NCI-H510A (cell line): ENCODE data around the gene KRI1.

Experiments
- DNase-seq: peaks from one replicate; lab custom pipeline; 2025; lab: John Stamatoyannopoulos, UW

KRI1 gene

DNA sequence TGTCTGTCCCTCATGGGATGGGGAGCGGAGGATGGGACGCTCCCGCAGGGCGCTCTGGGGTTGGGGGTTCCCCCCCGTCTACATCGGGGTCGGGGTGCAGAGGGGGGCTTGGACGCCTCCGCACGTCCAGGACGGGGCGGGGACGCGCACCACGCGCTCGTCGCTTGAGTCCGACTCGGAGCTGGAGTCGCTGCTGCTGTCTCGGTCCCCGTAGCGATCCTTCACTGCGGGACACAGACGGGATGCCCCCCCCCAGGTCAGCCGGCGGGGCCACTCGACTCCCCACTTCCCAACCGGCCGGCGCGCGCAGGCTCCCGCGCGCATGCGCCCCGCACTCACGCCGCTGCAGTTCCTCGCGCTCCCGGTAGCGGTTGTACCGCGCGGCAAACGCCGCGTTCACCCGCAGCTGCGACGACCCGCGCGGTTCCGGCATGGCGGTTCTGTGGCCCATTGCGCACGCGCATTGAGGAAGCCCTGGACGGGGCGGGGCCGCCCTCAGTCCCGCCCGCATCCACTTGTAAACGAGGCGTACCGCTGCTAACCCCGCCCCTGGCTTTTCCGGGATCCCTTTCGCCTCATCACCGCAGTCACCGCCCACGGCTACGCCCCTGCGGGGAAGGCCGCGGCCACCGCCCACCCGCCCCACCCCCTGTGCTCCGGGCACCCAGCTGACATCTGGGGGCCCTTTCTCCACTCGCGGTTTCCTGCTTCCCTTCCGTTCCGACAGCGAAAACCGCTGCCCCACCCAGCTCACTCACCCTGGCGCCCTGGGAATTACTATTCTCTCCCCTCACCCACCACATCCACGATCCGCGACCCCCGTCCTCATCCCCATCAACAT is at the start of gene KRI1:
KRI1 (minus strand) TSS at position 444 of the 841 bp plus-strand sequence; CDS start at position 433, 11 bp downstream.
- peak; percentile 93 for DNase-seq

DNA sequence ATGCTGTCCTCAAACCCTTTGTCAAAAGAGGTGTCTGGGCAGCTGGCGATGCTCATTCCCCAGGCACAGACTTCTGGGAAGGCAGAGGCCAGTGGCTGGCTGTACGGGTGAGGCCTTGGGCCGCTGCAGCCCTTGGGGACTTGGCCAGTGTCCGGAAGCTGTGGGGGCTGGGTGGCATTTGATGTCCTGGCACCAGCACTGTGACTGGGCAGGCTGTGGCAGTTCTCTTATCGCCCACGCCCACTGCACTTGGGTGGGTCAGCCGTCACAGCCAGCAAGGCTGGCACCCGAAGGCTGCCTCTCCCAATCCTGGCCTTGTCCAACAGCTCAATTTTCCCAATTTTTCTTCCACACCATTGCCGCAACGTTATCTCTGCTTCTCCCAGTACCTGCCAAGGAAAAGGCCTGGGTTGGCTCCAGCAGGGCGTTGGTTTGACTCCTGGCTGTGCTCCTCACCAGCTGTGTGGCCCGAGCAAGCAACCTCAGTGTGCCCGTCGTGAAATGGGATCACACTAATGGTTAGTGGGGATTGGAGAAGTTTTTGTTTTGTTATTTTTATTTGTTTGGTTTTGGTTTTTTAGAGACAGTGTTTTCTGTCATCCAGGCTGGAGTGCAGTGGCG is 46.8 kb upstream of the KRI1 start:
- DNase-seq = no peak

DNA sequence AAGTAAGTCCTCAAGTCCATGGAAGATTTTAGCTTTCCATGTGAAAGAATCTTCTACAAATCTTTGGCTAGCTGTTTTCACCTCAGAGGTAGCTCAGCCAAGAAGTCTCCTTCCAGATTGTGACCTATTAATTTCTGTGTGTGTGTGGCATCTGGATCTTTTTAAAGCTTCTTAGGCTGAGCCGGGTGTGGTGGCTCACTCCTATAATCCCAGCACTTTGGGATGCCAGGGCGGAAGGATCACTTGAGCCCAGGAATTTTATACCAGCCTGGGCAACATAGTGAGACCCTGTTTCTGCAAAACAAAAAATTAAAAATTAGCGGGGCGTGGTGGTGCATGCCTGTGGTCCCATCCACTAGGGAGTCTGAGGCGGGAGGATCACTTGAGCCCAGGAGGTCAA is 46.1 kb upstream of the KRI1 start:
- DNase-seq = no peak

GRCh38 chr19:10604460-10604980 is 38.7 kb upstream of the KRI1 start:
- no peak for DNase-seq

DNA sequence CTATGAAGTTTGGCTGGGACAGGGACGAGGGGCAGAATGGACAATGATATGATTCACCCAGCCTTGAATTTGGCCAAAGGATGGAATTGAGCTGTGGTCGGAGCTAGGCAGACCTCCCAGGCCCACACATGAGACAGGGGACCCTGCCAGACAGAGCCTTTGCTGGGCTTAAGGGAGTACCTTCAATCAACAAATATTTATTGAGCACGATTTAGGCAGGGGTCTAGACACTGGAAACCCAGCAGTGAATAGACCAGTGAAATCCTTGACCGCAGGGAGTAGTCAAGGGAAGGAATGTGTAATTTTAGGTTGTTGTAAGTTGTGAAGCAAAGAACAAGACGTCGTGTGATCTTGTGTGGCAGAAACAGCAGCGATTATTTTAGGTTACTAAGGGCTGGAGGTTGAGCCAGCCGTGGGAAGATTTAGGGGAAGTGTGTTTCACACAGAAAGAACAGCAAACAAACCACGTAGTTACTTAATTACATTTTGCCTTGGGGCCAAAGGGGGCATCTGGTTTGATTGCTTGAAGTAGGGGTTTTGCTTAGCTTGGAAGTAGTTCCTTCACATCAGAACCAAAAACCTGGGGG is 38.2 kb upstream of the KRI1 start:
- no peak for DNase-seq

DNA sequence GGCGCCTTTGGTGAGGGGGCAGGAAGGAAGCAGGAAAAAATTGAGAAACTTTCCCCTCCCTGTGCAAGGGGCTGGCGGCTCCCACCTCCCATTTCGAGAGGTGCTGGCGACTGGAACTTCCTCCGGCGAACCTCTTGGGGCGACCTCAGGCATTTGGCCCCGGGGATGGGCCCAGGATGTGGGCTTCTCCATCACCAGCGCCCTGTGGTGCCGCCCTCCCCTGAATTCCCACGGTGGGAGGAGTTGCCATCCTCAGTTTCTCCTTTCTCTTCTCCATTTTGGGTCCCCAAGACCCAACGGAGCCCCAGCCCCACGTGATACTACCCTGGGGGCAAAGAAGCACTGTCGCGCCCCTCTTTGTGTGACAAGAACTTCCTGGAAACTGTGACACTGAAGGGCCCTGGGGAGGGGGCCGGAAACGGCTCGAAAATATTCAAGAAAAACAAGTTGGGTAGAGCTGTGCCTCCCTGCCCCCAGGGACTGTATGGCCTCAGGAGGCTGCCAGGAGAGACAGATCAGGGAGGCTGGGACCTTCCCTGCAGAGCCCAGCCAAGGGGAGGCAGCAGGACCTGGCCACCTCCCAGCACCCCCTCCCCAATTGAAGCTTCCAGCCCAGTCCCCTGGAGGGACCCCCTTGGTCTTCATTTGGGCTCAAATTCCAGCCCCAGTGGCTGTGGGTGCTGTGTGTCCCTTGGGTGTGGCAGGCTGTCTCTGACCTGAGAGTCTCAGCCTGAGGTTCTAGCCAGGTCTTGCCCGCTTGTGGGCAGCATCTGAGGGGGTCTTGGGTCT is 37.5 kb upstream of the KRI1 start:
- no peak for DNase-seq

DNA sequence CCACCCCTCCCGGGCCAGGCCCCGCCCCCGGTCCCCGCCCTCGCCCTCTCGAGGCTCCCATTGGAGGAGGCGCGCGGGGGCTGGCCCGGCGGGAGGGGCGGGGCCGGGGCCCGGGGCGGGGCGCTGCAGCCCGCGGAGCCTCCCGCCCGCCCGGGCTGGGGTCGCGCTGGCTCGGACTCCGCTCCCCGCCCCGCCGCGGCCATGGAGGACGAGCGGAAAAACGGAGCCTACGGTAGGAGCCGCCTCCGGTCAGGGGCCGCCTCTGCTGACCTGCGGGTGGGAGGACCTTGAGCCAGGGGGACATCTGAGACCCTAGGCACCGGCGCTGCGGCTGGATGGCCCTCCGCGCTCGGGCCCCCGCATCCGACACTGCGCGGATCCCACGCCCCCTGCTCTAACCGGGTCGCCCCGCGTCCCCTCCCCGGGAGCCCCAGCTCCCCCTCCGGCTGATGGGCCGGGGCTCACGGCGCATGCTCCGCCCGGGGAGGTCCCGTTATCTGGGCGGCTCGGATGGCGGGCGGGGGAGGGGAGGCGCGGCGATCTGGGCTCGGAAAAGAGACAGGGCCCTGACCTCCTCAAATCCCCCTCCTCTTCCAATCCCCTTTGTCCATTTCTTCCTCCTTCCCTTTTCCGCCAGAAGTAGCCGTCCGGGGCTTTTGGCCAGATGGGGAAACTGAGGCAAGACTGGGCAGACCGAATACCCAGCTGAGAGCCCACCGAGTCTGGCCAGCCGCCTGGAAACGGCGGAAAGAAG is 36.7 kb upstream of the KRI1 start:
- DNase-seq = peak; percentile 35

- no peak for DNase-seq
Observed at GRCh38 chr19:10601999-10602329, 36.2 kb upstream of the KRI1 start.

- no peak for DNase-seq
Observed at GRCh38 chr19:10600149-10600548, 34.3 kb upstream of the KRI1 start.

GRCh38 chr19:10593820-10594637 is 28.2 kb upstream of the KRI1 start:
- no peak for DNase-seq

- no peak for DNase-seq
Observed at GRCh38 chr19:10593148-10593547, 27.3 kb upstream of the KRI1 start.

GRCh38 chr19:10587839-10588150 is 22.0 kb upstream of the KRI1 start:
- no peak for DNase-seq

DNA sequence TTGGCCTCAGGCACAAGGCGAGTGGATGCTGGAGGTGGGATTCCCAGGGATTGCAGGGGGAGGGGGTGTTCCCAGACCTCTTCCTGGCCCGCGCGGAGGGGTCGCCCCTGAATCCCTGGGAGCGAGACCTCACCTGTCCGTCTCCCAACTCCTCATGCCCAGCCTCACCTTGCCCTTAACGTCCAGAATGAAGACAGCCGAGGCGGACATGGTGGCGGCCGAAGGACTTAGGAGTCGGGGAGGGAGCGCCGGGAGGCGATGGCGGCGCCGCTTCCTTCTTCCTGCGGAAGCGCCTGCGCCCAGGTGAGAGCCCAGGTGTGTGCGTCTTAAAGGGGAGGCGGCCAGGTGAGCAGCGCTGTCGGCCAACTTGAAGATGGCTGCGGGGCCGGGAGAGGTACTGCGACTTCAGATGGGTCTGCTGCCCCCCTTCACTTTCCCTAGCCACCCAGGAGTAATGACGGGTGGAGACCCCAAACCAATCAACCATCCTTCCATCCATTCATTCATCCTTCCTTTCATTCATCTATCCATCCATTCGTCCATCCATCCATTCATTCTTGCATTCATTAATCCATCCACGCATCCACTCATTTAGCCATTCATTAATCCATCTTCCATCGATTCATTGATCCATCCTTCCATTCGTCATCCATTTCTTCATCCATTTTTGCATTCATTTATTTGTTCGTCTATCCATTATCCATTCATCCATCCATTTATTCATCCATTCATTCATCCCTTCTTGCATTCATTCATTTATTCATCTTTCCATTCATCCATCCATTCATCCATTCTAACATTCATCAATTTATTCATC is 21.4 kb upstream of the KRI1 start, which contains the start of gene AP1M2:
AP1M2 (minus strand) TSS at position 291 of the 817 bp plus-strand sequence; CDS start at position 210, 81 bp downstream.
- DNase-seq = peak; percentile 76

DNA sequence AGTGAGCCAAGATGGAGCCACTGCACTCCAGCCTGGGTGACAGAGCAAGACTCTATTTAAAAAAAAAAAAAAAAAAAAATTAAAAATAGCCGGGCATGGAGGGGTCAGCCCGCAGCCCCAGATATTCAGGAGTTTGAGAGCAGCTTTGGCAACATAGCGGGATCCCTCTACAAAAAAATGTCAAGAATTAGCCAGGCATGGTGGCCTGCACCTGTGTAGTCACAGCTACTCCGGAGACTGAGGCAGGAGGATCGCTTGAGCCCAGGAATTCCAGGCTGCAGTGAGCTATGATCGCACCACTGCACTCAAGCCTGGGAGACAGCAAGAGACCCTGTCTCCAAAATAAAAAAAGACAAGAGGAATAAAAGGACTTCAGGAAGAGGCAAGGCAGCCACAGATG is 20.6 kb upstream of the KRI1 start:
- no peak for DNase-seq

GRCh38 chr19:10583036-10583776 is 17.4 kb upstream of the KRI1 start:
- no peak for DNase-seq

GRCh38 chr19:10582091-10582490 is 16.3 kb upstream of the KRI1 start:
- no peak for DNase-seq

GRCh38 chr19:10580979-10581631 is 15.3 kb upstream of the KRI1 start:
- DNase-seq = peak; percentile 86

DNA sequence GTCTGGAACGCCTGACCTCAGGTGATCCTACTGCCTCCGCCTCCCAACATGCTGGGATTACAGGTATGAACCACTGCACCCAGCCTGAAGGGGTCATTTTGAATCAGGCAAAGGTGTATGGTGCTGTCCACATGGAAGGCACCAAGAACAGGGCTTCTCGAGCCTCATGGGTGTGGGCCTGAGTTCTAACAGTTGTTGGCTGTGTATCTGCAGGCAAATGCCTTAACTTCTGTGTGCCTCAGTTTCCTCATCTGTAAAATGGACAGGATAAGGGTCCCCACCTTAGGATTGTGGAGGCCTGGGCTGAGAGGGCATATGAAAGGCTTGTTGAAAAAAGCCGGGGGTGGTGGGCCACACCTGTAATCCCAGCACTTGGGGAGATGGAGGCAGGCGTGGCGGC is 12.1 kb upstream of the KRI1 start:
- no peak for DNase-seq
